Erythroblast (primary cell): ENCODE data around the gene SCAF4.

Source experiments
- GATA1 ChIP-seq: IDR thresholded peaks from 2 replicates; pipeline ENCODE4 v1.6.1; 2011; ENCODE audit warnings: low read depth, mild to moderate bottlenecking, control low read depth, low read length, moderate library complexity
- POLR2A ChIP-seq: IDR thresholded peaks from 2 replicates; pipeline ENCODE4 v1.6.1; 2011; ENCODE audit warnings: mild to moderate bottlenecking, low read length

GRCh38 chr21:31713115-31713514, 18.8 kb downstream of the SCAF4 start:
- no peak for TF ChIP-seq POLR2A
- no peak for TF ChIP-seq GATA1
